Dedifferentiated amniotic fluid mesenchymal stem cell (primary cell): ENCODE results near the gene VRK1.
"Not testable (repeated sequence)": the region's sequence is repeated elsewhere in the genome, so short reads cannot be mapped to it uniquely, and the experiment has no call there.

Source experiments
- DNase-seq: peaks from one replicate; pipeline ENCODE4 v3.0.0-alpha.2; 2016; ENCODE audit errors: extremely low spot score

The VRK1 gene

GRCh38 chr14:96883974-96884373 lies 86.8 kb downstream of the VRK1 start:
- DNase-seq, result not testable (repeated sequence)

GRCh38 chr14:96888158-96888557 lies 91.0 kb downstream of the VRK1 start:
- DNase-seq, result no peak

GRCh38 chr14:96888593-96888992 lies 91.4 kb downstream of the VRK1 start:
- DNase-seq, result no peak

- DNase-seq, result no peak
These were observed 91.9 kb downstream of the VRK1 start for GRCh38 chr14:96889091-96889490.

GRCh38 chr14:96893966-96894622 lies 96.9 kb downstream of the VRK1 start:
- DNase-seq, result no peak

- DNase-seq, result no peak
These were observed 97.8 kb downstream of the VRK1 start for GRCh38 chr14:96894966-96895365.

- no peak for DNase-seq
These were observed 98.6 kb downstream of the VRK1 start for GRCh38 chr14:96895658-96896271.

- no peak for DNase-seq
These were observed 100.0 kb downstream of the VRK1 start for GRCh38 chr14:96897184-96897583.

- DNase-seq, result no peak
These were observed 104.0 kb downstream of the VRK1 start for GRCh38 chr14:96901227-96901626.

GRCh38 chr14:96902004-96902403 lies 104.8 kb downstream of the VRK1 start:
- DNase-seq, result no peak

GRCh38 chr14:96903444-96904023 lies 106.4 kb downstream of the VRK1 start:
- no peak for DNase-seq

- no peak for DNase-seq
These were observed 107.0 kb downstream of the VRK1 start for GRCh38 chr14:96904201-96904600.

- no peak for DNase-seq
These were observed 107.9 kb downstream of the VRK1 start for GRCh38 chr14:96905065-96905464.

GRCh38 chr14:96905825-96906224 lies 108.6 kb downstream of the VRK1 start:
- no peak for DNase-seq

- no peak for DNase-seq
These were observed 109.3 kb downstream of the VRK1 start for GRCh38 chr14:96906434-96906833.

- no peak for DNase-seq
These were observed 112.7 kb downstream of the VRK1 start for GRCh38 chr14:96909841-96910364.

GRCh38 chr14:96911499-96912149 lies 114.4 kb downstream of the VRK1 start:
- DNase-seq, result no peak

GRCh38 chr14:96914571-96915128 lies 117.5 kb downstream of the VRK1 start:
- no peak for DNase-seq

GRCh38 chr14:96915478-96915877 lies 118.3 kb downstream of the VRK1 start:
- DNase-seq, result no peak

- no peak for DNase-seq
These were observed 119.6 kb downstream of the VRK1 start for GRCh38 chr14:96916751-96917150.

GRCh38 chr14:96917442-96917963 lies 120.3 kb downstream of the VRK1 start:
- DNase-seq, result no peak

GRCh38 chr14:96920023-96920422 lies 122.8 kb downstream of the VRK1 start:
- no peak for DNase-seq
